Subcutaneous abdominal adipose tissue (tissue), 5 donors: ENCODE measurements around the gene TMEM117.
"Not testable (repeated sequence)": the region's sequence is repeated elsewhere in the genome, so short reads cannot be mapped to it uniquely, and the experiment has no call there.

Experiments used
- H3K27ac ChIP-seq: one replicate; pipeline ENCODE4 v1.7.0; 2013; ENCODE audit warnings: low read depth, mild to moderate bottlenecking, inconsistent platforms, low read length, moderate library complexity
- H3K27me3 ChIP-seq, 5 donors: one replicate each; pipeline ENCODE4 v1.7.0; 2013; ENCODE audit warnings: low read length in 5 of 5, inconsistent platforms in 1 of 5; ENCODE audit not compliant: control insufficient read depth in 5 of 5, insufficient read depth in 4 of 5
- H3K36me3 ChIP-seq, 5 donors: one replicate each; pipeline ENCODE4 v1.7.0; 2013; ENCODE audit warnings: low read length in 5 of 5; ENCODE audit not compliant: control insufficient read depth in 5 of 5, insufficient read depth in 5 of 5
- H3K4me1 ChIP-seq, 5 donors: one replicate each; pipeline ENCODE4 v1.7.0; 2013; ENCODE audit warnings: low read length in 5 of 5, mild to moderate bottlenecking in 3 of 5, moderate library complexity in 1 of 5; ENCODE audit not compliant: control insufficient read depth in 5 of 5, insufficient read depth in 5 of 5
- H3K4me3 ChIP-seq, 5 donors: one replicate each; pipeline ENCODE4 v1.7.0; 2013; ENCODE audit warnings: low read length in 5 of 5, low read depth in 1 of 5
- H3K9ac ChIP-seq, 5 donors: one replicate each; pipeline ENCODE4 v1.7.0; 2013; ENCODE audit warnings: low read length in 5 of 5, mild to moderate bottlenecking in 4 of 5, moderate library complexity in 3 of 5
- H3K9me3 ChIP-seq, 5 donors: one replicate each; pipeline ENCODE4 v1.7.0; 2013; ENCODE audit warnings: low read length in 5 of 5; ENCODE audit not compliant: control insufficient read depth in 5 of 5
- donor health status: healthy.
- donor health status: healthy.
- donor health status: healthy.
- donor health status: healthy.
- donor health status: healthy.

TMEM117 gene

GRCh38 chr12:44362947-44363346, 527.1 kb downstream of the TMEM117 start:
- Histone ChIP-seq H3K27ac (no peak overlapping the region), H3K9ac (no peak overlapping the region), H3K27me3 (no peaks in the 10 kb centered on the region), H3K9me3 (no peaks in the 10 kb centered on the region), H3K4me3 (no peak overlapping the region), H3K4me1 (no peaks in the 10 kb centered on the region), H3K36me3 (peaks cover 0 to 3% (median 0%) of the 10 kb centered on the region in 5 donors)

- H3K4me1 ChIP-seq = no peaks in the 10 kb centered on the region
- H3K27me3 ChIP-seq = no peaks in the 10 kb centered on the region
- no peak overlapping the region for H3K9ac ChIP-seq
- H3K9me3 ChIP-seq = no peaks in the 10 kb centered on the region
- H3K27ac ChIP-seq = no peak overlapping the region
- peaks cover 0 to 3% (median 0%) of the 10 kb centered on the region in 5 donors for H3K36me3 ChIP-seq
- H3K4me3 ChIP-seq = no peak overlapping the region
Observed at GRCh38 chr12:44367136-44367535, 531.3 kb downstream of the TMEM117 start.

- Histone ChIP-seq H3K4me1 (no peaks in the 10 kb centered on the region), H3K27ac (no peak overlapping the region), H3K4me3 (no peak overlapping the region), H3K27me3 (no peaks in the 10 kb centered on the region), H3K36me3 (peaks cover 0 to 3% (median 0%) of the 10 kb centered on the region in 5 donors), H3K9me3 (no peaks in the 10 kb centered on the region), H3K9ac (no peak overlapping the region)
Observed at GRCh38 chr12:44367916-44368315, 532.0 kb downstream of the TMEM117 start.

GRCh38 chr12:44369998-44370397, 534.1 kb downstream of the TMEM117 start:
- no peak overlapping the region for H3K9ac ChIP-seq
- peaks cover 0 to 3% (median 0%) of the 10 kb centered on the region in 5 donors for H3K36me3 ChIP-seq
- no peaks in the 10 kb centered on the region for H3K4me1 ChIP-seq
- no peak overlapping the region for H3K4me3 ChIP-seq
- H3K27ac ChIP-seq = no peak overlapping the region
- no peaks in the 10 kb centered on the region for H3K9me3 ChIP-seq
- no peaks in the 10 kb centered on the region for H3K27me3 ChIP-seq

GRCh38 chr12:44370982-44371381, 535.1 kb downstream of the TMEM117 start:
- Histone ChIP-seq H3K27me3 (no peaks in the 10 kb centered on the region), H3K4me3 (no peak overlapping the region), H3K36me3 (peaks cover 0 to 3% (median 0%) of the 10 kb centered on the region in 5 donors), H3K9ac (no peak overlapping the region), H3K4me1 (no peaks in the 10 kb centered on the region), H3K9me3 (no peaks in the 10 kb centered on the region), H3K27ac (no peak overlapping the region)

- Histone ChIP-seq H3K4me3 (no peak overlapping the region), H3K27me3 (no peaks in the 10 kb centered on the region), H3K36me3 (no peaks in the 10 kb centered on the region), H3K9me3 (no peaks in the 10 kb centered on the region), H3K4me1 (no peaks in the 10 kb centered on the region), H3K27ac (no peak overlapping the region), H3K9ac (no peak overlapping the region)
Observed at GRCh38 chr12:44372259-44372658, 536.4 kb downstream of the TMEM117 start.

- H3K36me3 ChIP-seq = peaks cover 0 to 6% (median 0%) of the 10 kb centered on the region in 5 donors
- H3K9me3 ChIP-seq = no peaks in the 10 kb centered on the region
- no peak overlapping the region for H3K9ac ChIP-seq
- no peak overlapping the region for H3K4me3 ChIP-seq
- no peaks in the 10 kb centered on the region for H3K27me3 ChIP-seq
- H3K27ac ChIP-seq = no peak overlapping the region
- no peaks in the 10 kb centered on the region for H3K4me1 ChIP-seq
Observed at GRCh38 chr12:44375694-44376093, 539.8 kb downstream of the TMEM117 start.

- no peak overlapping the region for H3K27ac ChIP-seq
Observed at GRCh38 chr12:44377443-44378187, 541.7 kb downstream of the TMEM117 start.

GRCh38 chr12:44379113-44379512, 543.2 kb downstream of the TMEM117 start:
- H3K27ac ChIP-seq, H3K36me3 ChIP-seq, H3K9me3 ChIP-seq, H3K27me3 ChIP-seq, H3K9ac ChIP-seq, H3K4me3 ChIP-seq, H3K4me1 ChIP-seq: not testable (repeated sequence)

More at GRCh38 chr12:44377443-44378187, 541.7 kb downstream of the TMEM117 start:
- Histone ChIP-seq H3K9me3 (no peaks in the 10 kb centered on the region), H3K36me3 (peaks cover 0 to 6% (median 0%) of the 10 kb centered on the region in 5 donors), H3K9ac (no peak overlapping the region), H3K4me3 (no peak overlapping the region), H3K27me3 (no peaks in the 10 kb centered on the region), H3K4me1 (no peaks in the 10 kb centered on the region)

- H3K9me3 ChIP-seq = no peaks in the 10 kb centered on the region
- H3K27ac ChIP-seq = no peak overlapping the region
Observed at GRCh38 chr12:44379831-44380230, 544.0 kb downstream of the TMEM117 start.

More at GRCh38 chr12:44379831-44380230, 544.0 kb downstream of the TMEM117 start:
- no peaks in the 10 kb centered on the region for H3K27me3 ChIP-seq
- peaks cover 0 to 6% (median 0%) of the 10 kb centered on the region in 5 donors for H3K36me3 ChIP-seq
- no peak overlapping the region for H3K9ac ChIP-seq
- no peaks in the 10 kb centered on the region for H3K4me1 ChIP-seq
- no peak overlapping the region for H3K4me3 ChIP-seq
